Neuronal stem cell (in vitro differentiated cells): ENCODE results near the gene TGFBRAP1.

Experiments
- DNase-seq: peaks from one replicate; pipeline ENCODE4 v3.0.0-alpha.2; 2013; ENCODE audit warnings: low spot score
- H2AFZ ChIP-seq: one replicate; pipeline ENCODE4 v1.6.1; 2013; ENCODE audit warnings: mild to moderate bottlenecking, low read length, inconsistent platforms
- H2AK5ac ChIP-seq: 2 replicates; pipeline ENCODE4 v1.6.1; 2013; ENCODE audit warnings: low read depth, mild to moderate bottlenecking, inconsistent platforms, low read length, moderate library complexity, mixed read lengths
- H2BK120ac ChIP-seq: 2 replicates; pipeline ENCODE4 v1.6.1; 2013; ENCODE audit warnings: low read depth, mild to moderate bottlenecking, inconsistent platforms, low read length, moderate library complexity, mixed read lengths
- H2BK12ac ChIP-seq: one replicate; pipeline ENCODE4 v1.6.1; 2013; ENCODE audit warnings: low read length, inconsistent platforms
- H2BK15ac ChIP-seq: 2 replicates; pipeline ENCODE4 v1.6.1; 2013; ENCODE audit warnings: mild to moderate bottlenecking, low read length, inconsistent platforms, mixed read lengths
- H2BK5ac ChIP-seq: one replicate; pipeline ENCODE4 v1.6.1; 2013; ENCODE audit warnings: inconsistent platforms, mild to moderate bottlenecking, low read length, moderate library complexity
- H3K14ac ChIP-seq: one replicate; pipeline ENCODE4 v1.6.1; 2013; ENCODE audit warnings: low read length, inconsistent platforms
- H3K18ac ChIP-seq: 2 replicates; pipeline ENCODE4 v1.6.1; 2013; ENCODE audit warnings: low read length, inconsistent platforms
- H3K23ac ChIP-seq: 2 replicates; pipeline ENCODE4 v1.6.1; 2013; ENCODE audit warnings: low read depth, mild to moderate bottlenecking, mixed read lengths, low read length, inconsistent platforms; ENCODE audit not compliant: poor library complexity
- H3K27ac ChIP-seq: replicated peaks from 3 replicates; pipeline ENCODE4 v1.5.1; 2013; ENCODE audit warnings: low read length, inconsistent platforms
- H3K27me3 ChIP-seq, 3 experiments: 2 replicates each; pipeline ENCODE4 v1.6.1; 2013; ENCODE audit warnings: low read length in 3 of 3, mild to moderate bottlenecking in 2 of 3, inconsistent platforms in 1 of 3, low read depth in 1 of 3, mixed read lengths in 1 of 3, moderate library complexity in 1 of 3; ENCODE audit not compliant: control insufficient read depth in 3 of 3, insufficient read depth in 3 of 3
- H3K36me3 ChIP-seq, 2 donors: replicated peaks in 1 of 2; 2 replicates each; pipeline ENCODE4 v1.6.1; 2013; ENCODE audit warnings: low read length in 2 of 2; ENCODE audit not compliant: control insufficient read depth in 2 of 2, insufficient read depth in 2 of 2
- H3K4ac ChIP-seq: 2 replicates; pipeline ENCODE4 v1.6.1; 2013; ENCODE audit warnings: inconsistent platforms, mild to moderate bottlenecking, low read length, moderate library complexity
- H3K4me1 ChIP-seq, 2 donors: 1 replicate in 1 of 2; 2 replicates in 1 of 2; pipeline ENCODE4 v1.6.1; 2013; ENCODE audit warnings: low read length in 2 of 2, low read depth in 1 of 2; ENCODE audit not compliant: control insufficient read depth in 2 of 2, insufficient read depth in 1 of 2
- H3K4me2 ChIP-seq: one replicate; pipeline ENCODE4 v1.6.1; 2013; ENCODE audit warnings: mild to moderate bottlenecking, low read length, inconsistent platforms; ENCODE audit not compliant: insufficient read depth, poor library complexity, severe bottlenecking
- H3K4me3 ChIP-seq, 2 donors: 2 replicates each; pipeline ENCODE4 v1.5.1; 2013; ENCODE audit warnings: low read length in 2 of 2, mild to moderate bottlenecking in 2 of 2, inconsistent platforms in 1 of 2, moderate library complexity in 1 of 2
- H3K79me1 ChIP-seq: one replicate; pipeline ENCODE4 v1.6.1; 2013; ENCODE audit warnings: low read depth, mild to moderate bottlenecking, inconsistent platforms, low read length, moderate library complexity
- H3K9ac ChIP-seq: one replicate; pipeline ENCODE4 v1.6.1; 2013; ENCODE audit warnings: mild to moderate bottlenecking, low read depth, low read length, inconsistent platforms; ENCODE audit not compliant: poor library complexity
- H3K9me3 ChIP-seq, 2 donors: replicated peaks in 1 of 2; 2 replicates each; pipeline versions ENCODE3 to v1.6.1; 2013; ENCODE audit warnings: low read length in 2 of 2, mild to moderate bottlenecking in 2 of 2, inconsistent platforms in 1 of 2, low read depth in 1 of 2, mixed read lengths in 1 of 2, moderate library complexity in 1 of 2; ENCODE audit not compliant: control insufficient read depth in 2 of 2, insufficient read depth in 1 of 2
- H4K8ac ChIP-seq: one replicate; pipeline ENCODE4 v1.6.1; 2013; ENCODE audit warnings: low read depth, mild to moderate bottlenecking, inconsistent platforms, low read length, moderate library complexity
- H4K91ac ChIP-seq: one replicate; pipeline ENCODE4 v1.6.1; 2013; ENCODE audit warnings: low read length, low read depth, mild to moderate bottlenecking, inconsistent platforms; ENCODE audit not compliant: poor library complexity
- WGBS, 2 donors: extraction: QIAGEN DNeasy Blood & Tissue Kit; methylation state at CpG; one replicate each; pipeline ENCODE4 v1.1.7; 2013; ENCODE audit warnings: missing lambda C conversion rate in 2 of 2, mixed read lengths in 1 of 2; ENCODE audit not compliant: insufficient read length in 2 of 2, insufficient replicate concordance in 1 of 2; ENCODE audit errors: extremely low coverage in 2 of 2; 5-methylcytosine and 5-hydroxymethylcytosine counted together

Gene TGFBRAP1

DNA sequence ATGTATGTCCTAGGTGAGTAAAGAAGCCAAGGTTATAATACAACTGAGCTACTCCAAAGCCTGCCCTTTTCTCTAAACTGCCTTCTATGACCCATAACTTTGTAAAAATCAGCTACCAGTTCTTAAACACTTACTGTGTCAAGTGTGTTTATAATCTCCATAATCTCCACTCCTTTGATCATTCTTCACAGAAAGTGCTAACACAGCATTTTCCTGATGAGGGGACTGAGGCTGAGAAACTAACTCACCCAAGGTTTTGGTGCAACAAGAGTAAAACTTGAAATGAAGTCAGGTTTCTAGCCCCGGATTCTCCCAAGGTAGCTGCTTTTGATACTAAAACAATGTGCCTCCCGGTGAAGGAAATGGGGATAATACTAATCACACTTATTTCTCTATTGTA, 5.9 kb upstream of the TGFBRAP1 start:
- Histone ChIP-seq H2BK15ac (no peak overlapping the region), H3K18ac (no peak overlapping the region), H2BK12ac (no peak overlapping the region), H3K4me1 (peaks cover 5 to 14% of the 10 kb centered on the region in 2 donors), H3K14ac (no peak overlapping the region), H3K36me3 (peaks cover 4 to 23% of the 10 kb centered on the region in 2 donors), H3K9me3 (no peaks in the 10 kb centered on the region), H3K79me1 (peaks cover 2% of the 10 kb centered on the region), H4K8ac (no peak overlapping the region), H2AFZ (no peak overlapping the region), H3K4ac (no peak overlapping the region), H3K4me2 (no peak overlapping the region), H3K9ac (no peak overlapping the region), H2AK5ac (no peak overlapping the region), H3K4me3 (no peak overlapping the region), H2BK5ac (no peak overlapping the region), H4K91ac (no peak overlapping the region), H3K27me3 (no peaks in the 10 kb centered on the region), H3K23ac (no peak overlapping the region), H2BK120ac (no peak overlapping the region), H3K27ac (no peak overlapping the region)
- DNase-seq: no peak
- WGBS, 2 donors: no CpG with 5 or more reads among the region's 2 CpGs

DNA sequence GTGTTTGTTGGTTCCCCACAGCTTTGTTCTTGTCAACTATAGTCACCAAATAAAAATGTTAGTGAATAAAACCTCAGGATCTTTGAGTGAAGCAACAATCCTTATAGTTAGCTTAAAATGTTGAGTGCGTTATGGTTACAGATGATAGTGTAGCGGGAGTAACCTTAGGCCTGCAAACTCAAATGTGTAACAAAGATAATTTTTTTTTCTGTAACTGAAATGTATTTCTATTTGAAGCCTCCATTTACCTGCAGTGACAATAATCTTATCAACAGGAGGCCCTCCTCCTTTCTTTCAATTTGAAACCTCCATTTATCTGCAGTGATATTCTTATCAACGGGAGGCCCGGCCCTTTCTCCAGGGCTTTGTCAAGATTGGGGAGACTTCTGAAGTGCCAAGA, 4.7 kb upstream of the TGFBRAP1 start:
- no peak overlapping the region for H2BK12ac ChIP-seq
- H4K91ac ChIP-seq: no peak overlapping the region
- no peak overlapping the region for H3K27ac ChIP-seq
- no peak overlapping the region for H2AK5ac ChIP-seq
- WGBS, 2 donors: no CpG with 5 or more reads among the region's 4 CpGs
- H3K18ac ChIP-seq: no peak overlapping the region
- H2AFZ ChIP-seq: no peak overlapping the region
- no peak overlapping the region for H3K4ac ChIP-seq
- no peak overlapping the region for H3K9ac ChIP-seq
- DNase-seq: no peak
- no peak overlapping the region for H3K4me3 ChIP-seq
- peaks cover 2% of the 10 kb centered on the region for H3K79me1 ChIP-seq
- H3K9me3 ChIP-seq: no peaks in the 10 kb centered on the region
- no peak overlapping the region for H4K8ac ChIP-seq
- H3K27me3 ChIP-seq: no peaks in the 10 kb centered on the region
- no peak overlapping the region for H3K14ac ChIP-seq
- no peak overlapping the region for H2BK15ac ChIP-seq
- H3K4me1 ChIP-seq: peaks cover 8 to 14% of the 10 kb centered on the region in 2 donors
- no peak overlapping the region for H3K23ac ChIP-seq
- no peak overlapping the region for H3K4me2 ChIP-seq
- H3K36me3 ChIP-seq: peaks cover 0 to 11% of the 10 kb centered on the region in 2 donors
- no peak overlapping the region for H2BK120ac ChIP-seq
- H2BK5ac ChIP-seq: no peak overlapping the region

DNA sequence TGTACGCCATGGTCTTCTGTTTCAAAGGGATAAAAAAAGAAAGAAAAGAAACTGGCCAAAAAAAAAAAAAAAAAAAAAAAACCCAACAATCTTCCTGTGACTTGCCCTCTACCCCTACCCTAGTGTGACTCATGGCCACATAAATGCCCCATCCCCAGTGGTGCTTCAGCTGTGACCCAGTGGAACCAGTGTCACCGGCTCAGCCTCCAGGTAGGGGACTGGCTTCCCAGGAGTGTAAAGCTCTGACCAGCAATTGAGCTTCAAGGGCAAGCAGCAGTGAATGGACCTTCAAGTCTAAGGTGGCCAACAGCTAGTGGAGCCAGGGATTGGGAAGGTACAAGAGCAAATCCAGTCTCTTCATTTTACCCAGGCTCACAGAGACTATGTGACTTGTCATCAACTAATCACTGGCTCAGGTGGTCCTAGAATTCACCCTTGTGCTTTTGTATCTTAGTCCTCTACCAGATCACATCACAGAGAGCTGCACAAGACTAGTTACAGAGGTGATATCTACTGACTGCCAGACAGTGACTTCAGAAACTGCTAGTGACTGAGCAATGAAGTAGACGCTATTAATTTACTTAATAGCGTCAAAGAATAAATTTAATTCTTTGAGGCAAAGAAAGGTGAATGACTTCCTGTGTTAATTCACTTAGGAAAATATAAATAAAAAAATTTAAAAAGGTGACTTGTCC, 1.3 kb upstream of the TGFBRAP1 start:
- Histone ChIP-seq H3K4me1 (peaks cover 4 to 13% of the 10 kb centered on the region in 2 donors), H3K79me1 (peaks cover 9% of the 10 kb centered on the region), H3K18ac (no peak overlapping the region), H2BK120ac (no peak overlapping the region), H3K9ac (no peak overlapping the region), H3K27me3 (no peaks in the 10 kb centered on the region), H2BK5ac (no peak overlapping the region), H3K14ac (no peak overlapping the region), H4K91ac (no peak overlapping the region), H3K4me3 (no peak overlapping the region), H2BK15ac (no peak overlapping the region), H3K9me3 (no peaks in the 10 kb centered on the region), H3K23ac (no peak overlapping the region), H4K8ac (no peak overlapping the region), H3K4me2 (no peak overlapping the region), H2AFZ (no peak overlapping the region), H3K4ac (no peak overlapping the region), H2AK5ac (no peak overlapping the region), H3K36me3 (peaks cover 0 to 11% of the 10 kb centered on the region in 2 donors), H3K27ac (no peak overlapping the region), H2BK12ac (no peak overlapping the region)
- no peak for DNase-seq
- no CpG with 5 or more reads among the region's 4 CpGs for WGBS, 2 donors

DNA sequence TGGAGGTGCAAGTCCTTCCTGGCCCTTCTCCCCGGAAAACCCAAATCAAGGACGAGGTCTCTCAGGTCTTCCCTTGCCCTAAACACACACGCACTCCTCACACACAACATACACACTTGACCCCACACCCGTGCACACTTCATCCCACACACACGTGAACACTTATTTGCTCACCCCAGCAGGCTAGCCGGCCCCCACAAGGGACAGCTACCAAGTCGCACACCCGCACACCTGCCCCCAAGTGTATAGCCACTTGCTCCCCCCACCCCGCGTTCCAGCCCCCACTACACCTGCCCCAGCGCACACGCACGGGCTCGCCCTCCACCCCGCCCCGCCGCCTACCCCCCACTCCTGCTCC, 359 bp downstream of the TGFBRAP1 start:
- Histone ChIP-seq H3K14ac (peak overlapping the region; percentile 47), H2BK120ac (peak overlapping the region; percentile 51), H2BK12ac (peak overlapping the region; percentile 49), H3K23ac (peak overlapping the region; percentile 75), H3K4me1 (peaks cover 4 to 19% of the 10 kb centered on the region in 2 donors), H3K9me3 (no peaks in the 10 kb centered on the region), H3K36me3 (peaks cover 0 to 8% of the 10 kb centered on the region in 2 donors), H2AK5ac (peak overlapping the region; percentile 56), H2BK5ac (no peak overlapping the region), H3K18ac (peak overlapping the region; percentile 87), H4K8ac (peak overlapping the region; percentile 76), H4K91ac (no peak overlapping the region), H3K4me2 (peak overlapping the region; percentile 94), H3K27ac (no peak overlapping the region), H3K27me3 (no peaks in the 10 kb centered on the region), H2BK15ac (peak overlapping the region; percentile 47), H2AFZ (peak overlapping the region; percentile 70), H3K4me3 (peak overlapping the region; percentile 57 to 77), H3K9ac (peak overlapping the region; percentile 95), H3K79me1 (peaks cover 11% of the 10 kb centered on the region), H3K4ac (peak overlapping the region; percentile 79)
- no peak for DNase-seq
- WGBS, 2 donors: no CpG with 5 or more reads among the region's 17 CpGs
